Activated CD8-positive, alpha-beta memory T cell treated with anti-CD3 and anti-CD28 coated beads for 1 hour (primary cell): ENCODE data around the gene PDE12.

Experiments
- DNase-seq, 2 donors: peaks; one replicate each; pipeline ENCODE4 v3.0.0-alpha.2; 2020; ENCODE audit warnings: low read depth in 1 of 2; ENCODE audit errors: extremely low read depth in 1 of 2

The PDE12 gene

GRCh38 chr3:57555738-57556458, at the start of gene PDE12:
PDE12 (plus strand) TSS chr3:57556274; CDS start chr3:57556380, 106 bp downstream.
- peak; percentile 63 to 67 for DNase-seq

- no peak for DNase-seq
These were observed 43.9 kb upstream of the PDE12 start for GRCh38 chr3:57512166-57512565.

DNA sequence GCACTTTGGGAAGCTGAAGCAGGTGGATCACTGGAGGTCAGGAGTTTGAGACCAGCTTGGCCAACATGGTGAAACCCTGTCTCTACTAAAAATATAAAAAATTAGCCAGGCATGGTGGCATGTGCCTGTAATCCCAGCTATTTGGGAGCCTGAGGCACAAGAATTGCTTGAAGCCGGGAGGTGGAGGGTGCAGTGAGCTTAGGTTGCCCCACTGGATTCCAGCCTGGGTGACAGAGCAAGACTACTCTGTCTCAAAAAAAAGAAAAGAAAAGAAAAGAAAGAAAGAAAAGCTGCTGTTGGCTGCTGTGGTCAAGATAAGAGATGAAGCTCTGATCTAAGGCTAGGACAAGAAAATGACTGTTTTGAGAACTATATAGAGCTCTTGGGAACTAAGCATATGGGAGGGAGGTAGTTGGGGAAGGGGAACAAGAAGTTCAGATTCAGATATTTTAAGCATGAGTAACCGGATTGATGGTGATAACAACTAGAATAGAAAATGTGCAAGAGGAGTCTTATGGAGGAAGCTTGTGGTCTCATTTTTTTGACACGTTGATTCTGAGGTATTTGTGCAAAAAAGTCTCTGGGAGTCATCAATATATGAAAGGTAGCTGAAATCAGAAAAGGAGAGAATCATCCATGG, 37.7 kb upstream of the PDE12 start:
- no peak for DNase-seq

DNA sequence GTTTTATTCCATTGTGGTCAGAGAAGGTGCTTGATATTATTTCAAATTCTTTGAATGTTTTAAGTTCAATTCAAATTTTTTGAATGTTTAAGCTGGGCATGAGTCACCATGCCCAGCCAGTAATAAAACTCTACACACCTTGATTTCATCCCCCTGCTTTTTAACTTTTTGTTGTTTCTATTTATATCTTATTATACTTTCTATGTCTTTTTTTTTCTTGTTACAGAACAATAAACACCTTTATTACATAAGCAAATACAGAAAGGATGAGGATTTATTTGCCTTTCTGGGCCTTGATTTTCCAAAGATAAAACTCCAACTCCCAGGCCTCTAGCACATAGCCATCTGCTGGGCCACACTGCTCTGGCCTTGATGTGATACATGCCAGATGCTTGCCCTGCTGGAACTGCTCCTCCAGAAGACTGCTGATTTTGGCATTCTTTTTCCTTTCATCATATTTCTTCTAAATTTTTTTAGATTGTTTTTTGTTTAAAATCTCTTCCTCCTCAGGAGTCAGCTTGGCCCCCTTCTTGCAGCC, 25.9 kb upstream of the PDE12 start:
- DNase-seq = no peak

- DNase-seq = no peak
These were observed 17.6 kb upstream of the PDE12 start for GRCh38 chr3:57538465-57538864.

DNA sequence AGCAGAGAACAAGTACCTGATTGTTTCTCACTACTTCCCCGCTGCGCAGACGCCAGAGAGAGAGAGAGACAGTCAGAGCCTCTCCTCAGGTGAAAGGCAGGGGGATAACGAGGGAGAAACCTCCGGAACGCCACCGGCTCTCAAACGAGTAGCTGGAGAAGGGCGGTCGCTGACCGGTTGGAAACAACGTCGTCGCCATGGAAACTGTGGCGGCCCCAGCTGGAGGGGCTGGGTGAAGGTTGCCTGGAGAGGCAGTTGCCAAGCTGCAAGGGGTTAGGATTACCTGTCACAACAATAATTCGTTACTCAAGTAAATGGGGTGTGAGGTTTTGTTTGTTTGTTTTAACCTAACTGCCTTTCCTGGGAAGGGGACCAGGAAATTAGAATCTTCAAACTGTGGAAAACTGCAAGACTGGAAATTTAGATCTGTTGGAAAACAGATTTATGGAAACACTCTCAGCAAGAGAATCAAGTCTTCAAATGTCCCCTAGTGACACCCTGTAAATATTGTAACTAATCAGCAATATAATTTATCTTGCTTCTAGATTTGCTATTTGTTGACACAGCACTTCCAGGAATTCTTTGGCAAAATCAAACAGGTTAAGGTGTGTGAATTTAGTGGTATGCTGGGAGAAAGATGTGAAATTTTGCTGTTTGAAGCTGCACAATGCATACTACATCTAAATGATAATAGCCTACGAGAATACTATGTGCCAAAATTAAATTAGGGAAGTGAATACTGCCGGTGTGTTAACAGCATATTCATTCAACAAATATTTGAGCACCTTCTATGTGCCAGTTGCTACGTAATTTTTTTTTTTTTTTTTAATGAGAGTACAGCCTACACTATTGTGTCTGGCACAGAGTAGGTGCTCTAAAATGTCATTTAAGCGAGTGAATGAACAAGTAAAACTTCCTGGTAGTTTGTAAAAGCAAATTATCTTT, 11.6 kb upstream of the PDE12 start, which contains the start of gene DNAH12:
Gene DNAH12 (minus strand): TSS at position 164 of the 945 bp plus-strand sequence. CDS start 1,474 bp downstream, outside the sequence.
- no peak for DNase-seq

DNA sequence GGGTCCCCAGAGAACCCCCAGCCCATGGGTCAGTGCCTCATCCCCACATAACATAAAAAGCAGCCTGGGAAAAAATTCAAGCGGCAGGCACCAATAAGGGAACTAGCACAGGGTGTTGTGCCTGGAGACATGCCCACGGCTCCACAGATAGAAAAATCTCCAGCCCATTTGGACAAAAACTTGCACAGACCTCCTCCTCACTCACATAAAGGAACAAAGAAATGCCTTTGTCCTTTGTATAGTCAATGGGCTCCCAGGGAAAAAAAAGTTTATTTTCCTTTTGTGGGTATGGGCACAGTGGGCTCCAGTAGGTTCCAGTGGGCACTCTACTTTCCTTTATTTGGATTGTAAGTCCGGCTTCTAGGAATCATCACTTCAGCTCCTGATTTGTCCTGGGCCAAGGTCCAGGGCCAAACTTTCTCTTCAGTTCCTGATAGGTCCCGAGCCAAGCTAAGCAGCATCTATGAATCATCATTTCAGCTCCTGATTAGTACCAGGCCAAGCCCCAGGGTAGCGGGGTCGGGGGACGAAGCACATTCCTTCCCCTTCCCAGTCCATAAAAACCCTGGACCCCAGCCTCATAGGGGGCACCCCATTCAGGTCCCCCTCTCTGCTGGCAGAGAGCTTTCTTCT, 10.3 kb upstream of the PDE12 start:
- no peak for DNase-seq

- DNase-seq = no peak
These were observed 9.5 kb upstream of the PDE12 start for GRCh38 chr3:57546616-57547015.

- DNase-seq = no peak
These were observed 768 bp upstream of the PDE12 start for GRCh38 chr3:57555306-57555705.

GRCh38 chr3:57556459-57557084, 498 bp downstream of the PDE12 start:
- DNase-seq = no peak

DNA sequence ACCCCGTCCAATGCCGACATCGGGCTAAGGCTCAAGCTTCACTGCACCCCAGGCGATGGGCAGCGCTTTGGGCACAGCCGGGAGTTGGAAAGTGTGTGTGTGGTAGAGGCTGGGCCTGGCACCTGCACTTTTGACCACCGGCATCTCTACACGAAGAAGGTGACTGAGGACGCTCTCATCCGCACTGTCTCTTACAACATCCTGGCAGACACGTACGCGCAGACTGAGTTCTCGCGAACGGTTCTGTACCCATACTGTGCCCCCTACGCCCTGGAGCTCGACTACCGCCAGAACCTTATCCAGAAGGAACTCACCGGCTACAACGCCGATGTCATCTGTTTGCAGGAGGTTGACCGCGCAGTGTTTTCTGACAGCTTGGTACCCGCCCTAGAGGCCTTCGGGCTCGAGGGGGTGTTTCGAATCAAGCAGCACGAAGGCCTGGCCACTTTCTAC, 1.0 kb downstream of the PDE12 start:
- no peak for DNase-seq

- DNase-seq = no peak
These were observed 3.5 kb downstream of the PDE12 start for GRCh38 chr3:57559526-57559925.

GRCh38 chr3:57569859-57570450, 13.9 kb downstream of the PDE12 start:
- no peak for DNase-seq

- DNase-seq = no peak
These were observed 14.8 kb downstream of the PDE12 start for GRCh38 chr3:57570878-57571277.

- DNase-seq = no peak
These were observed 16.0 kb downstream of the PDE12 start for GRCh38 chr3:57572096-57572495.

DNA sequence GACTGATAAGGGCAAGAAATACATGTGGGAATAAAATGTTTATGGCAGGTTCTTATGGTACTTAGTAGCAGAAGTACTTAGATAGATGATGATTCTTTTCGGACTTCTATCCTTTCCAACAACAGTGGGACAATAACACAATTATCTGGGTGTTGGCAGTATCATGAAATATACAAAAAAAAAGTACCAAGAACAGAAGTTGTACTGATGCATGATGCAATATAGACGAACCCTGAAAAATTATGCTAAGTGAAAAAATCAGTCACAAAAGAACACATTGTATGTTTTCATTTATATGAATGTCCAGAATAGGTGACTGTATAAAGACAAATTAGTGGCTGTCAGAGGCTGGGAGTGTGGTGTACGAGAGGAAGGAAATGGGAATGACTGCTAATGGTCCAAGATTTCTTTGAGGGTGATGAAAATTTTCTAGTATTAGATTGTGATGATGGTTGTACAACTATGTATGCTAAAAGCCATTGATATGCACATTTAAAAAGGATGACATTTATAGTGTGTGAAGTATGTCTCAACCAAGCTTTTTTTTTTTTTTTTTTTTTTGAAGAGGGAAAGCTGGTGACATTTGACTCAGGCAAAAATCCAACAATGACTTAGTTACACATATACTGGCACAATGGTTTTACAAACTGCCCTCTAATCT, 20.0 kb downstream of the PDE12 start:
- DNase-seq = no peak

GRCh38 chr3:57577801-57578200, 21.7 kb downstream of the PDE12 start:
- DNase-seq = no peak

GRCh38 chr3:57582474-57583168, 26.5 kb downstream of the PDE12 start:
- no peak for DNase-seq

DNA sequence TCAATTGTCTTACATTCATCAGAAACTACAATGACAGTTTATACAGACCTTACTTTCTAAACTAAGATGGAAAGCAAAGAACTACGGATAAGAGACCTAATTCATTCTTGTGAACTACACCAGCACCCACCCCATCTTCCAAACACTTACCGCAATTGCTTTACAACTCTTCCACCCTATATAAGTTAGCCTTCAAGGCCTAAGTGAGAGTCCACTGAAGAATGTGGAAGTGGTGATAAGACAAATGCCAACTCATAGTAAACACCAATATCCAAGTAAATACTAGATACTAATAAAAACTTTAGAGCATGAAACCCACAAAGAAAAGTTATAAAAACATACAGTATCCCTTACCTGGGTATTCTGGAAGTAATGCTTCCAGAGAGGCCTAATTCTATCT, 27.5 kb downstream of the PDE12 start:
- DNase-seq = no peak
